PC-9 (cell line): ENCODE results near the gene SETD3.

ENCODE experiments used
- EZH2 ChIP-seq: fragments of 200-600 bp; sonication (generic); IDR thresholded peaks from 2 replicates; pipeline ENCODE4 v1.8.0; 2017; ENCODE audit warnings: antibody characterized with exemption, low read depth
- TF ChIP-seq, protein P1 (sequence below): fragments of 200-600 bp; sonication (generic); conservative IDR thresholded peaks from 2 replicates; pipeline ENCODE4 v1.6.1; 2017; ENCODE audit warnings: mixed run types, antibody characterized with exemption, mild to moderate bottlenecking, moderate library complexity

DNA sequence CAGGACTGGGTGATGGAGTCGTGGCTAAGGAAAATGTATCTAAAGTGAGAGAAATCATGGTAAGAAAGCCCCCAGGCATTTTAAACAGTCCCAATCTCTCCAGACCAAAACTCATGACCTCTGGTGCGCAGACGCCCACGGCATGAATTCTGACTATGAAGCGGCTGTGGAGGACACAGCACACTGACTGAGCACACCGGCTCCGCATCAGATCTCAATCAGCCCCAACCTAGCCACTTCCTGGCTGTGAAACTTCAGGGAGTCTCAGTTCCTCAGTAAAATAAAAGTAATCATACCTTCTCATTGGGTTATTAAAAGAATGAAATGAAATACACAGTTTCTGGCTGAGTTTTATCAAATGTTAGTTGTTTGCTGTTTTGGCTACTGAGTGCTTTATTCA, 38.7 kb downstream of the SETD3 start:
- TF ChIP-seq, protein P1, sequence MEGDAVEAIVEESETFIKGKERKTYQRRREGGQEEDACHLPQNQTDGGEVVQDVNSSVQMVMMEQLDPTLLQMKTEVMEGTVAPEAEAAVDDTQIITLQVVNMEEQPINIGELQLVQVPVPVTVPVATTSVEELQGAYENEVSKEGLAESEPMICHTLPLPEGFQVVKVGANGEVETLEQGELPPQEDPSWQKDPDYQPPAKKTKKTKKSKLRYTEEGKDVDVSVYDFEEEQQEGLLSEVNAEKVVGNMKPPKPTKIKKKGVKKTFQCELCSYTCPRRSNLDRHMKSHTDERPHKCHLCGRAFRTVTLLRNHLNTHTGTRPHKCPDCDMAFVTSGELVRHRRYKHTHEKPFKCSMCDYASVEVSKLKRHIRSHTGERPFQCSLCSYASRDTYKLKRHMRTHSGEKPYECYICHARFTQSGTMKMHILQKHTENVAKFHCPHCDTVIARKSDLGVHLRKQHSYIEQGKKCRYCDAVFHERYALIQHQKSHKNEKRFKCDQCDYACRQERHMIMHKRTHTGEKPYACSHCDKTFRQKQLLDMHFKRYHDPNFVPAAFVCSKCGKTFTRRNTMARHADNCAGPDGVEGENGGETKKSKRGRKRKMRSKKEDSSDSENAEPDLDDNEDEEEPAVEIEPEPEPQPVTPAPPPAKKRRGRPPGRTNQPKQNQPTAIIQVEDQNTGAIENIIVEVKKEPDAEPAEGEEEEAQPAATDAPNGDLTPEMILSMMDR, result no peak
- TF ChIP-seq EZH2, result no peak
